Prostate gland (tissue), 2 donors: ENCODE measurements around the gene RPSA. TPM values are rescaled to one million over a fixed set of nuclear protein-coding genes. Genes with fewer than 3 reads are reported as not detected.
A peak's percentile ranks its signal among the peaks of the same experiment; 100 is the strongest.

ENCODE experiments used
- DNase-seq: peaks from one replicate; pipeline ENCODE4 v3.0.0-alpha.2; 2019; ENCODE audit warnings: low spot score
- H3K27ac ChIP-seq, 2 donors: fragments of 200-600 bp; sonication (generic); 2 replicates each; pipeline ENCODE4 v1.5.1; 2017 to 2019
- H3K27me3 ChIP-seq: fragments of 200-600 bp; sonication (generic); replicated peaks from 2 replicates; pipeline ENCODE4 v1.5.1; 2019; ENCODE audit not compliant: insufficient read depth
- H3K36me3 ChIP-seq, 2 donors: fragments of 200-600 bp; sonication (generic); 1 replicate in 1 of 2; 2 replicates in 1 of 2; pipeline versions ENCODE4 v1.5.1 to v1.8.1; 2017 to 2019
- H3K4me1 ChIP-seq: fragments of 200-600 bp; sonication (generic); replicated peaks from 2 replicates; pipeline ENCODE4 v1.5.1; 2019
- H3K4me3 ChIP-seq, 2 donors: fragments of 200-600 bp; sonication (generic); 2 replicates each; pipeline ENCODE4 v1.5.1; 2017 to 2019
- H3K9me3 ChIP-seq: fragments of 200-600 bp; sonication (generic); 2 replicates; pipeline ENCODE4 v1.5.1; 2017
- CTCF ChIP-seq, 4 experiments: fragments of 200-600 bp in 2 of 4; fragments of 450-650 bp in 2 of 4; sonication (generic) in 2 of 4; IDR thresholded peaks; 1 replicate in 3 of 4; 2 replicates in 1 of 4; pipeline ENCODE4 v1.5.1; 2016 to 2019; ENCODE audit warnings: antibody characterized with exemption in 4 of 4, mild to moderate bottlenecking in 2 of 4, moderate library complexity in 2 of 4
- POLR2A ChIP-seq: fragments of 450-650 bp; IDR thresholded peaks from one replicate; pipeline ENCODE4 v1.6.1; 2016; ENCODE audit warnings: antibody characterized with exemption, mild to moderate bottlenecking
- POLR2AphosphoS5 ChIP-seq: sonication (generic); formaldehyde crosslinking; IDR thresholded peaks from one replicate; pipeline ENCODE4 v1.6.1; 2017; ENCODE audit warnings: antibody characterized with exemption
- WGBS: methylation state at CpG from one replicate; pipeline ENCODE4 v1.1.5; 2018; 5-methylcytosine and 5-hydroxymethylcytosine counted together
- intact Hi-C: fragments of 100-400 bp; cut with DNase I; formaldehyde crosslinking; loops from one replicate; pipeline ENCODE4 v1.14.2; 2022
- total RNA-seq, 2 donors: library from RNA; depleted of rRNA; stranded (reverse); fragments of >200 nt; gene quantifications; one replicate each; pipeline ENCODE4 v1.1.0, GENCODE V29; 2016

The RPSA gene
- total RNA-seq, 2 donors from 2014 or later = 732 to 1,080 TPM

GRCh38 chr3:39383881-39384664 is 22.4 kb upstream of the RPSA start:
- WGBS = under 1% methylated on average over 53 of the region's 66 CpGs
- peak overlapping the region; percentile 58 to 69 for H3K4me3 ChIP-seq
- H3K4me1 ChIP-seq = no peaks in the 10 kb centered on the region
- intact Hi-C loops = loop anchor here (1.0 to 10.0 kb wide), 4 partner anchors 22 to 1071 kb away; partner anchors contain the start of genes RPL14 and RPSA
- H3K36me3 ChIP-seq = no peaks in the 10 kb centered on the region
- H3K27ac ChIP-seq = peak overlapping the region; percentile 91 to 95
- no peaks in the 10 kb centered on the region for H3K27me3 ChIP-seq
- no peaks in the 10 kb centered on the region for H3K9me3 ChIP-seq
- peak; percentile 97 for TF ChIP-seq POLR2AphosphoS5
- TF ChIP-seq CTCF (IDR thresholded peaks at IDR 0.05) = peak in 2 of 4 experiments; percentile 49 to 67
- TF ChIP-seq POLR2A = peak; percentile 93
- peak; percentile 97 for DNase-seq

GRCh38 chr3:39384665-39385000 is 21.9 kb upstream of the RPSA start:
- no peak for DNase-seq
- intact Hi-C loops = loop anchor here (1.0 to 10.0 kb wide), 4 partner anchors 22 to 1070 kb away; partner anchors contain the start of genes RPL14 and RPSA
- TF ChIP-seq POLR2A (no peak), CTCF (IDR thresholded peaks at IDR 0.05) (no peak), POLR2AphosphoS5 (no peak)
- Histone ChIP-seq H3K4me1 (no peaks in the 10 kb centered on the region), H3K4me3 (peak overlapping the region; percentile 58 to 69), H3K27ac (peak overlapping the region; percentile 91 to 95), H3K9me3 (no peaks in the 10 kb centered on the region), H3K27me3 (no peaks in the 10 kb centered on the region), H3K36me3 (no peaks in the 10 kb centered on the region)
- WGBS = 62% methylated on average over 14 of the region's 14 CpGs

GRCh38 chr3:39385456-39386090 is 20.9 kb upstream of the RPSA start:
- TF ChIP-seq POLR2AphosphoS5 (no peak), CTCF (IDR thresholded peaks at IDR 0.05) (no peak), POLR2A (no peak)
- H3K9me3 ChIP-seq = no peaks in the 10 kb centered on the region
- H3K27ac ChIP-seq = no peak overlapping the region
- no peaks in the 10 kb centered on the region for H3K4me1 ChIP-seq
- intact Hi-C loops = loop anchor here (10.0 kb wide), 3 partner anchors 201 to 1069 kb away; partner anchors contain the start of gene RPL14
- WGBS = 79% methylated on average over 9 of the region's 9 CpGs
- H3K4me3 ChIP-seq = no peak overlapping the region
- no peaks in the 10 kb centered on the region for H3K27me3 ChIP-seq
- no peak for DNase-seq
- peaks cover 3 to 6% of the 10 kb centered on the region in 2 donors for H3K36me3 ChIP-seq

- Histone ChIP-seq H3K4me3 (no peak overlapping the region), H3K9me3 (no peaks in the 10 kb centered on the region), H3K4me1 (no peaks in the 10 kb centered on the region), H3K27ac (no peak overlapping the region), H3K36me3 (peaks cover 5 to 12% of the 10 kb centered on the region in 2 donors), H3K27me3 (no peaks in the 10 kb centered on the region)
- intact Hi-C loops = loop anchor here (10.0 kb wide), 3 partner anchors 202 to 1068 kb away; partner anchors contain the start of gene RPL14
- DNase-seq = no peak
- 75% methylated on average over 5 of the region's 5 CpGs for WGBS
- no peak for TF ChIP-seq CTCF (IDR thresholded peaks at IDR 0.05)
- no peak for TF ChIP-seq POLR2A
- no peak for TF ChIP-seq POLR2AphosphoS5
Observed at GRCh38 chr3:39386318-39386717, 20.2 kb upstream of the RPSA start.
